Right kidney (tissue), 9 donors: ENCODE measurements around the gene MPHOSPH9.

Source experiments
- DNase-seq: peaks from one replicate; pipeline ENCODE4 v3.0.0-alpha.2; 2016
- long read RNA-seq, 8 donors: transcript quantifications; one replicate each; lab custom pipeline, GENCODE V29; 2026

Gene MPHOSPH9, protein sequence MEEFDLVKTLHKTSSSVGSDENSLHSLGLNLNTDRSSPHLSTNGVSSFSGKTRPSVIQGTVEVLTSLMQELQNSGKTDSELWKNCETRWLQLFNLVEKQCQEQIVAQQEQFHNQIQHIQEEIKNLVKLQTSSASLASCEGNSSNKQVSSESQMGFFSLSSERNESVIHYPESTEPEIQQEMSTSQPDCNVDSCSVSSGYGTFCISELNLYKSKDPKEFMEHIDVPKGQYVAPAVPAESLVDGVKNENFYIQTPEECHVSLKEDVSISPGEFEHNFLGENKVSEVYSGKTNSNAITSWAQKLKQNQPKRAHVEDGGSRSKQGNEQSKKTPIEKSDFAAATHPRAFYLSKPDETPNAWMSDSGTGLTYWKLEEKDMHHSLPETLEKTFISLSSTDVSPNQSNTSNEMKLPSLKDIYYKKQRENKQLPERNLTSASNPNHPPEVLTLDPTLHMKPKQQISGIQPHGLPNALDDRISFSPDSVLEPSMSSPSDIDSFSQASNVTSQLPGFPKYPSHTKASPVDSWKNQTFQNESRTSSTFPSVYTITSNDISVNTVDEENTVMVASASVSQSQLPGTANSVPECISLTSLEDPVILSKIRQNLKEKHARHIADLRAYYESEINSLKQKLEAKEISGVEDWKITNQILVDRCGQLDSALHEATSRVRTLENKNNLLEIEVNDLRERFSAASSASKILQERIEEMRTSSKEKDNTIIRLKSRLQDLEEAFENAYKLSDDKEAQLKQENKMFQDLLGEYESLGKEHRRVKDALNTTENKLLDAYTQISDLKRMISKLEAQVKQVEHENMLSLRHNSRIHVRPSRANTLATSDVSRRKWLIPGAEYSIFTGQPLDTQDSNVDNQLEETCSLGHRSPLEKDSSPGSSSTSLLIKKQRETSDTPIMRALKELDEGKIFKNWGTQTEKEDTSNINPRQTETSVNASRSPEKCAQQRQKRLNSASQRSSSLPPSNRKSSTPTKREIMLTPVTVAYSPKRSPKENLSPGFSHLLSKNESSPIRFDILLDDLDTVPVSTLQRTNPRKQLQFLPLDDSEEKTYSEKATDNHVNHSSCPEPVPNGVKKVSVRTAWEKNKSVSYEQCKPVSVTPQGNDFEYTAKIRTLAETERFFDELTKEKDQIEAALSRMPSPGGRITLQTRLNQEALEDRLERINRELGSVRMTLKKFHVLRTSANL
- long read RNA-seq, donor 1 = 0 reads
- long read RNA-seq, donor 2 = 0 reads
- long read RNA-seq, donor 3, partial matches to known transcripts = 0 of 1 reads
- long read RNA-seq, donor 3, other reads (novel, unspliced or antisense) = 0 of 1 reads
- long read RNA-seq, donor 4, partial matches to known transcripts = 0 of 1 reads
- long read RNA-seq, donor 4, other reads (novel, unspliced or antisense) = 0 of 1 reads
- long read RNA-seq, donor 5, partial matches to known transcripts = 5 of 32 reads
- long read RNA-seq, donor 5, other reads (novel, unspliced or antisense) = 27 of 32 reads
- long read RNA-seq, donor 6, partial matches to known transcripts = 27 of 48 reads
- long read RNA-seq, donor 6, other reads (novel, unspliced or antisense) = 21 of 48 reads
- long read RNA-seq, donor 7 = 0 reads
- long read RNA-seq, donor 8, partial matches to known transcripts = 9 of 25 reads
- long read RNA-seq, donor 8, other reads (novel, unspliced or antisense) = 16 of 25 reads

- DNase-seq = peak; percentile 100
Measured at GRCh38 chr12:123232807-123233504, at the start of gene MPHOSPH9, which contains the start of gene MTRFR. Gene MPHOSPH9 (minus strand): TSS chr12:123233141. CDS start chr12:123230364, 2,777 bp downstream. Gene MTRFR (plus strand): TSS chr12:123233436. CDS start chr12:123253675, 20,239 bp downstream.

DNA sequence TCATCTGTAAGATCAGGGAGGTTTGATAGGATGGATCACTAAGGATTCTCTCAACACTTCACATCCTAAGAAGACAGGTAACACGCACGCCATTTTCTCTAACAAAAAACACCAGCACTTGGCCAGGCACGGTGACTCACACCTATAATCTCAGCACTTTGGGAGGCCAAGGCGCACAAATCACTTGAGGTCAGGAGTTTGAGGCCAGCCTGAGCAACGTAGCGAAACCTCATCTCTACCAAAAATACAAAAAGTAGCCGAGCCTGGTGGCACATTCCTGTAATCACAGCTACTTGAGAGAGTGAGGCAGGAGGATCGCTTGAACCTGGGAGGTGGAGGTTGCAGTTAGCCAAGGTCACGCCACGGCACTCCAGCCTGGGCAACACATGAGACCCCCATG is 49.2 kb upstream of the MPHOSPH9 start:
- no peak for DNase-seq

DNA sequence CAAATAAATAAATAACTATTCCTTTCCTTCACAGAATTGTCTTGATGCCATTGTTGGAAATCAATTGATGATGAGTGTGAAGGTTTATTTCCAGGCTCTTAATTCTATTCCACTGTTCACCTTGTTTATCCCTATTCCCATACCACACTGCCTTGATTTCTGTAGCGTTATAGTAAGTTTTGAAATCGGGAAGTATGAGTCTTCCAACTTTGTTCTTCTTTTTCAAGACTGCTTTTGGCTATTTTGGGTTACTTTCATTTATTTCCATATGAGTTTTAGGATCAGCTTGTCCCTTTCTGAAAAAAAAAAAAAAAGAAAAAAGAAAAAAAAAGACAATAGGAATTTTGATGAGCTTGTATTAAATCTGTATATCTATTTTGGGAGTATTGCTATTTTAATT is 48.0 kb upstream of the MPHOSPH9 start:
- DNase-seq = no peak

DNA sequence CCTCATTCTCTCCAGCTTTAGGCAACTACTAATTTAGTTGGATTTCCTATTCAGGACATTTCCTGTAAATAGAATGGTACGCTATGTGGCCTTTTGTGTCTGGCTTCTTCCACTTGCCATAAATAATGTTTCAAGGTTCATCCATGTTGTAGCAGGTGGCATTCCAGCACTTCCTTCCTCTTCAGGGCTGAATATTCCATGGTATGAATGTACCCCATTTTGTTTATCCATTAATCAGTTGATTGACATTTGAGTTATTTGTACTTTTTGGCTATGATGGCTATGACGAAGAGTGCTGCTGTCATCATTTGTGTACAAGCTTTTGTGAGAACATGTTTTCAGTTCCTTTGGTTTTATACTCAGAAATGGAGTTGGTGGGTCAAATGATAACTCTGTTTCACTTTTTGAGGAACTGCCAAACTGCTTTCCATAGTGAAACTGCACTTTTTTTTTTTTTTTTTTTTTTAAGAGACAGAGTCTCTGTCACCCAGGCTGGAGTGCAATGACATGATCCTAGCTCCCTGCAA is 45.2 kb upstream of the MPHOSPH9 start:
- no peak for DNase-seq

DNA sequence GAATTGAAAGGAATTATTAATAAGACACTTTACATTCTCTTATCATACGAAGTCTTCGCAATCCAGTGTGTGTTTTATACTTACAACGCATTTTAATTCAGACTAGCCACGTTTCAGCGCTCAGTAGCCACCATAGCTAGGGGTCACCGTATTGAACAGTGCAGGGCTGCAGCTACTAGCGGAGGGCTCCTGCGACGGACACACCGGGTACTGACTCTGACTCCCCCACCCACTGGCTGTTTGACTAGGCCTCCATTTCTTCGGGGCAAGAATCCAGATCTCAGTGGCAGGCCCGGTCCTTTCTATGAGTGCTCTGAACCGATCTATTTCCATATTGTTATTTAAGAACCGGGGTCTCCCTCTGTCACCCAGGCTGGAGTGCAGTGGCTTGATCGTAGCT is 40.2 kb upstream of the MPHOSPH9 start:
- no peak for DNase-seq

- no peak for DNase-seq
Measured at GRCh38 chr12:123271001-123271668, 38.2 kb upstream of the MPHOSPH9 start.

- DNase-seq = peak; percentile 66
Measured at GRCh38 chr12:123270214-123271000, 37.5 kb upstream of the MPHOSPH9 start.

DNA sequence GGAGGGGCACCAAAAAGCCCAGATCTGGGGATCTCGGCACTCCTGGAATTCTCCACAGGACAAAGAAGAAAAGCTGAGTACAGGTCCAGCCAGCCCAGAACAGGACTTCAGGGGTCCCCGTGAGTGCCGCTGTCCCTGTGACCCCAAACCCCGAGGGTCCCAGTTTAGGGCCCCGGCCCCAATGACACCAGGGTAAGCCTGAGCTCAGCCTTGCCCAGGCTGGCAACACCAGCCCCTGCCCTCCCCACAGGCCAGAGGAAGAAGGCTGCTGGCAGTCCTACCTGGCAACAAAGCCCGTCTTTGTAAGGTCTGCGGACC is 36.9 kb upstream of the MPHOSPH9 start:
- DNase-seq = no peak

GRCh38 chr12:123269395-123269892 is 36.5 kb upstream of the MPHOSPH9 start:
- DNase-seq = peak; percentile 64

DNA sequence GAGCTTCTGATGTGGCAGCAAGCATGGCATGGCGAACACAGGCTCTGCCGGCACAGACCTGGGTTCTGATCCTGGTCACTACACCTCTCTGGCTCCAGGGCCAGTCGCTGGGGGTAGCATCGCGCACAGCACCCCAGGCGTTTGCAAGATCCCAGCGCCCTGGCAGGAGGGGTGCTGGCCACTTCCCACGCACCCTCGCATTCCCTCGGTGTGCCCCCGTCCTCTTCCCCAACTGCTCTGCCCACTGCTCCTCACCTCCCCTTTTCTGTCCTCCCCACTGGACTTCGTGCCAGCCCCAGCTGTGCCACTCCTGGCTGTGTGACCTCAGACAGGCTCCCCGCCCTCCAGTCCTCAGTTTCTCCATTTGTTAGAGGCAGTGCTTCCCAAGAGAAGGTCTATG is 35.9 kb upstream of the MPHOSPH9 start:
- DNase-seq = no peak

GRCh38 chr12:123267991-123268843 is 35.3 kb upstream of the MPHOSPH9 start:
- peak; percentile 49 for DNase-seq

DNA sequence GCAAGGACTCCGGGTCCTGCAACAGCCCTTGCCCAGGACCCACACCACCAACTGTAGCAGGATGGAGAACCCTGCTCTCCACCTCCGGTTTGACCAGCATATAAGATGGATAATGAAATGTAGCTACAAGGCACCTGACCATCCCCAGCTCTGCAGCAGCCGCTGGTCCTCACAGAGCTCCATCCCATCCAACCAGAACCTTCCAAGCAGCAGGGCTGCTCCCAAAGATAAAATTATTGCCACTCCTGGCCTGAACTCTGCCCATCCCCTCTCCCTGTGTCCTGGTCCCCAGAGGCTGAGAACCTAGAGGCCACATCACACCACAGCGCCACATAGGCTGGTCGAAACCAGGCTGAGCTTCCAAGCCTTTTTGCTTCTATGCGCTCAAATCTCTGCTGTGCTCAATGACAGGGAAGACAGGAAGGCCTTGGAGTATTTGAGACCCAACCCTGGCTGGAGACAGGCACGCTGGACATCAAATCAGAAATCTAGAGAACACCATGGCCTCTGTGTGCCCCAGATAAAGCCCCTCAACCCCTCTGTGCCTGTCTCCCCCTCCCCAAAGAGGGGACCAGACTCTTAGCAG is 34.5 kb upstream of the MPHOSPH9 start:
- no peak for DNase-seq

DNA sequence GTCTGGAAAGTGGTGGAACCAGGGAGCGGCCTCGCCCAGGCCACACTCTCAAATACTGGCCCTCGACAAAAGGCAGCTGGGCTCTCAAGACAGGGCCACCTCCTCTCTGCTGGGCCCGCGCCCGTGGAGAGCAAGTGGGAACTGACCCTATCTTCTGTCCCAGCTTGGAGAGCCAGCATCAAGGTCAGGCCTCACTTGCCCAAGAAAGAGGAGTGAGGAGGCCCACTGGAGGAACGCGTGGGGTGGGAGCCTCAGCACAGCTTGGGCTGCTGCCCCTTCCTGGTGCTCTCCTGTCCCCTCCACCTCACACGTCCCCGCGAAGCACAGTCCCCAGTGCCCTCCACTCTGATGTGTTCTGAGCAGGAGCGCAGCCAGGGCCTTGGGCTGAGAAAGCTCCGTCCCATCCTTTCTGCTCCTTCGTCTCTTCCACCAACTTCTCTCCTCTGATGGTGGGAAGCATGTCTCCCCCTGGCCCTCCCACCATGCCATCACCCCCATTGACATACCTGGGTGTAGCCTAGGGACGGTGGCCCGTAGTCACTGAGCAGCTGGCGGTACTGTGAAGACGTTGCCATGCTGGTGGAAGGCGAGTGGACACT is 33.8 kb upstream of the MPHOSPH9 start:
- no peak for DNase-seq

- DNase-seq = no peak
Measured at GRCh38 chr12:123265851-123266678, 33.1 kb upstream of the MPHOSPH9 start.

DNA sequence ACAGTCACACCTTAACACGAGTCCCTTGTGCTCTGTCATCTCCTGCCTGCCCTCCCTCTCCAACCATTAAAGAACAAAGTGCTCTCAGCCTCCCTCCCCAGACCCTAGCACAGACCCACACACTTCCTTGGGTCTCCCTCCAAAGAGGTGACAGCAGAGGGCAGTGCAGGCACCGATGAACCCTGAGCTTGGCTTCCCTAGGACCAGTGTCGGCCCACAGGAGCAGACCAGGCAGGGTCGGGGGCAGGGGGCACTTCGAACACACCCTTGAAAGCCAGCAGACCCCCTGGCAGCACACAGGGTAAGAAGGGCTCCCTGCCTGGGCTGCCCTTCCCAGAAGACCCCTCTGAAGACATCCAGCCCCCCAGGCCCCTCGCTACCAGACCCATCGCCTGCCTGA is 31.7 kb upstream of the MPHOSPH9 start:
- DNase-seq = no peak

GRCh38 chr12:123263196-123263817 is 30.4 kb upstream of the MPHOSPH9 start:
- DNase-seq = no peak
